ENCODE data around the gene PSMC3IP. TPM values are rescaled to one million over a fixed set of nuclear protein-coding genes. Genes with fewer than 3 reads are reported as not detected.

PSMC3IP gene
- total RNA-seq, 1 experiment from 2014 or later: 23.3 TPM

Other genes starting within 250 kb of the PSMC3IP start
- gene STAT3, start 189.3 kb downstream of the PSMC3IP start, total RNA-seq (2021): 74.4 to 98.0 TPM (median 74.9 TPM) in 3 replicates
- gene CAVIN1, start 154.5 kb downstream of the PSMC3IP start, total RNA-seq (2021): 24.6 to 28.4 TPM (median 27.8 TPM) in 3 replicates
- gene ATP6V0A1, start 118.9 kb downstream of the PSMC3IP start, total RNA-seq (2021): 49.7 to 55.2 TPM (median 50.9 TPM) in 3 replicates
- 28.9 to 39.3 TPM (median 30.4 TPM) in 3 replicates for gene NAGLU, start 41.5 kb downstream of the PSMC3IP start, total RNA-seq (2021)
- gene HSD17B1, start 24.8 kb downstream of the PSMC3IP start, total RNA-seq (2021): 1.5 to 1.6 TPM (median 1.5 TPM) in 3 replicates
- gene COASY, start 15.6 kb downstream of the PSMC3IP start, total RNA-seq (2021): 106 to 131 TPM (median 113 TPM) in 3 replicates
- 26.9 to 34.9 TPM (median 30.1 TPM) in 3 replicates for gene MLX, start 10.6 kb downstream of the PSMC3IP start, total RNA-seq (2021)
- gene RETREG3, start 31.6 kb upstream of the PSMC3IP start, total RNA-seq (2021): 39.8 to 43.2 TPM (median 40.4 TPM) in 3 replicates
- gene TUBG1, start 32.0 kb upstream of the PSMC3IP start, total RNA-seq (2021): 130 to 141 TPM (median 140 TPM) in 3 replicates
- 22.1 to 26.7 TPM (median 22.2 TPM) in 3 replicates for gene TUBG2, start 81.6 kb upstream of the PSMC3IP start, total RNA-seq (2021)
- 33.0 to 40.2 TPM (median 35.6 TPM) in 3 replicates for gene PLEKHH3, start 99.3 kb upstream of the PSMC3IP start, total RNA-seq (2021)
- gene CCR10, start 104.1 kb upstream of the PSMC3IP start, total RNA-seq (2021): 3.7 to 4.4 TPM (median 4.2 TPM) in 3 replicates
- gene CNTNAP1, start 104.8 kb upstream of the PSMC3IP start, total RNA-seq (2021): 12.1 to 12.7 TPM (median 12.7 TPM) in 3 replicates
- 19.8 to 24.1 TPM (median 22.4 TPM) in 3 replicates for gene EZH1, start 167.3 kb upstream of the PSMC3IP start, total RNA-seq (2021)
- gene RAMP2, start 183.5 kb upstream of the PSMC3IP start, total RNA-seq (2021): 10.9 to 13.1 TPM (median 11.6 TPM) in 3 replicates
- 98.6 to 103 TPM (median 101 TPM) in 3 replicates for gene VPS25, start 195.7 kb upstream of the PSMC3IP start, total RNA-seq (2021)
- 1.4 to 1.7 TPM (median 1.5 TPM) in 3 replicates for gene WNK4, start 202.9 kb upstream of the PSMC3IP start, total RNA-seq (2021)
- gene COA3, start 221.0 kb upstream of the PSMC3IP start, total RNA-seq (2021): 54.2 to 65.2 TPM (median 60.9 TPM) in 3 replicates
- gene CNTD1, start 221.1 kb upstream of the PSMC3IP start, total RNA-seq (2021): not detected in 3 replicates
- gene BECN1, start 246.6 kb upstream of the PSMC3IP start, total RNA-seq (2021): 51.8 to 59.2 TPM (median 54.7 TPM) in 3 replicates

Data from WTC11 (cell line).